ENCODE data around the gene PARVB. TPM values are rescaled to one million over a fixed set of nuclear protein-coding genes. Genes with fewer than 3 reads are reported as not detected.

Gene PARVB
- total RNA-seq, 5 donors from 2014 or later (not counting 1 experiment from before 2014, with no cell fraction given): 5.9 to 13.8 (median 8.2) TPM

DNA sequence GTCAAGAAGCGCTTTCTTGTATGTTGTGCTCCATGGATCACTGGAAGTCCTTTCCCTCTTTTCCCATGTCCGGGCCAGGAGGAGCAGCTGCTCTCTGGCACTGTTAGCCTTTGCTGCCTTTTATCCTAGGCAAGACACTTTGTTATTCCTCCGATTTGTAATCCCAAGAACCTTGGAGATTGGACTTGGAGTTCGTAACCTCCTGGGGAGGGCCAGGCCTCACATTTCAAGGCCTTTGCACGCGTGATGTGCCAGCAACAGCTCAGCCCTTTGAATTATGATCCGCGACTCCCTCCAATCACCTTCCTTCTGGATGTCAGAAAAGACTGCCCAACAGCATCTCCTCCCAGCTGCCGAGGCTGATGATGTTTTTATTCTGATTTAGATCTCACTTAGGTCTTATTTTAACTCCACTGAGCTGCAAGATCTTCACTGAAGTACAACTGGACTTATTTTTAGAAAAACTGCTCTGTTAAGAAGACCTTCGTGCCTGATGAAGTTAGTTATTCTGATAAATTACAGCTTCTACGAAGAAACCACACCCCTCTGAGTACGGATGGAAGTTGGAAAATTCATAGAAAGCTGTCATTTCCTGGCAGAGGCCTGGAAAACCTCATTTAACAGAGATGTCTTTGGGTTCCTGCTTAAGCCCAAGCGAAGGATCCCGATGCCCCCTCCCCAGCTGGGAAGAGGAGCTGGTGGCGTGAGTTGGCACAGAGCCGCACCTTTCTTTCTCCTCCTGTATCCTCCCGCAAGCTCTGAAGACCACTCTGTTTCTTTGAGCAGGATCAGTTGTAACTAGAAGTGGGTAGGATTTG, 62.4 kb downstream of the PARVB start:
- Histone ChIP-seq H3K36me3 (ENCODE audit: control insufficient read depth in 2 of 2, extremely low read depth in 1 of 2, insufficient read depth in 1 of 2, low read length in 1 of 2) (no peaks in the 10 kb centered on the region), H3K27me3 (replicated peaks in 1 of 2; ENCODE audit: control insufficient read depth in 2 of 2, extremely low read depth in 1 of 2, insufficient read depth in 2 of 2, low read length in 1 of 2) (no peaks in the 10 kb centered on the region), H3K4me1 (ENCODE audit: control insufficient read depth in 1 of 2, extremely low read depth in 1 of 2, insufficient read depth in 2 of 2, low read length in 2 of 2) (peaks cover 0 to 5% of the 10 kb centered on the region in 2 experiments), H3K27ac (ENCODE audit: low read length) (no peak overlapping the region), H3K9me3 (no peaks in the 10 kb centered on the region), H3K4me3 (ENCODE audit: control insufficient read depth in 1 of 2, extremely low read depth in 1 of 2, low read length in 1 of 2) (no peak overlapping the region)
- 86% methylated on average over 6 of the region's 17 CpGs for WGBS (ENCODE audit: insufficient coverage)
- POLR2A ChIA-PET: no interaction called here
- H3K4me1 Mint-ChIP-seq: peaks cover 0 to 7% (median 3%) of the 10 kb centered on the region in 3 donors
- DNase-seq (no peak), ATAC-seq (replicated peaks in 1 of 4) (no peak)
- H3K27ac Mint-ChIP-seq: no peak overlapping the region
- CTCF ChIA-PET: interaction anchor here (1.0 to 2.1 kb wide), 3 partner anchors 93 to 541 kb away, joined by 4 to 19 read pairs (median 5); no protein-coding TSS in a partner anchor
- H3K9me3 Mint-ChIP-seq: peaks cover 0 to 5% (median 0%) of the 10 kb centered on the region in 3 donors
- H3K4me3 Mint-ChIP-seq: no peak overlapping the region
- H3K27me3 Mint-ChIP-seq: no peaks in the 10 kb centered on the region
- H3K36me3 Mint-ChIP-seq: peaks cover 3% of the 10 kb centered on the region

DNA sequence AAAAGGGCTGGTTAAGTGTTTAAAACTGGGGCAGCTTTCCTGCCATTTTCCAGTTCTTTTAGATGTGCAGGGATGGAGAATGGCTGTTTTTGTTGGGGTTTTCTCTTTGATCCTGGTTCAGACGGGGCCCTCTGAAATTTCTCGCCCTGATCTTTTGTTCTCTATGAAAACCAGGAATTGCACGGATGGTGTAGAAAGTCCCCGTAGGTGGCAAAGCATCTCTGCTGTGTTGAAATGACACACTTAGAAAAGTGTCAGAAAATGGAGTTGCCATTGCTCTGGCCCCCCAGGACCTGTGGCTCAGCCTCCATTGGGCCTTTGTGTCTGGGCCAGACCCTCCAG, 63.0 kb downstream of the PARVB start:
- no peak overlapping the region for H3K4me3 Mint-ChIP-seq
- Histone ChIP-seq H3K4me1 (ENCODE audit: control insufficient read depth in 1 of 2, extremely low read depth in 1 of 2, insufficient read depth in 2 of 2, low read length in 2 of 2) (no peaks in the 10 kb centered on the region), H3K36me3 (ENCODE audit: control insufficient read depth in 2 of 2, extremely low read depth in 1 of 2, insufficient read depth in 1 of 2, low read length in 1 of 2) (no peaks in the 10 kb centered on the region), H3K27ac (ENCODE audit: low read length) (no peak overlapping the region), H3K27me3 (replicated peaks in 1 of 2; ENCODE audit: control insufficient read depth in 2 of 2, extremely low read depth in 1 of 2, insufficient read depth in 2 of 2, low read length in 1 of 2) (no peaks in the 10 kb centered on the region), H3K4me3 (ENCODE audit: control insufficient read depth in 1 of 2, extremely low read depth in 1 of 2, low read length in 1 of 2) (no peak overlapping the region), H3K9me3 (no peaks in the 10 kb centered on the region)
- DNase-seq: no peak
- no peak overlapping the region for H3K27ac Mint-ChIP-seq
- H3K4me1 Mint-ChIP-seq: peaks cover 0 to 8% (median 5%) of the 10 kb centered on the region in 3 donors
- ChIA-PET POLR2A (no interaction called here), CTCF (interaction anchor here in 1 of 2 donors (0.7 to 2.1 kb wide), 2 partner anchors 94 to 179 kb away, joined by 6 to 19 read pairs; no protein-coding TSS in a partner anchor)
- peaks cover 0 to 5% (median 0%) of the 10 kb centered on the region in 3 donors for H3K9me3 Mint-ChIP-seq
- peaks cover 3% of the 10 kb centered on the region for H3K36me3 Mint-ChIP-seq
- no peak for ATAC-seq (replicated peaks in 1 of 4)
- H3K27me3 Mint-ChIP-seq: no peaks in the 10 kb centered on the region
- 100% methylated on average over 4 of the region's 4 CpGs for WGBS (ENCODE audit: insufficient coverage)

GRCh38 chr22:44088976-44089570, 65.0 kb downstream of the PARVB start:
- H3K27ac ChIP-seq (ENCODE audit: low read length): no peak overlapping the region
- peaks cover 3% of the 10 kb centered on the region for H3K36me3 Mint-ChIP-seq
- no peaks in the 10 kb centered on the region for H3K27me3 Mint-ChIP-seq
- CTCF ChIA-PET: no interaction called here
- DNase-seq (no peak), ATAC-seq (replicated peaks in 1 of 4) (no peak)
- no peaks in the 10 kb centered on the region for H3K4me1 ChIP-seq (ENCODE audit: control insufficient read depth in 1 of 2, extremely low read depth in 1 of 2, insufficient read depth in 2 of 2, low read length in 2 of 2)
- 92% methylated on average over 16 of the region's 17 CpGs for WGBS (ENCODE audit: insufficient coverage)
- H3K27me3 ChIP-seq (replicated peaks in 1 of 2; ENCODE audit: control insufficient read depth in 2 of 2, extremely low read depth in 1 of 2, insufficient read depth in 2 of 2, low read length in 1 of 2): no peaks in the 10 kb centered on the region
- no peak overlapping the region for H3K4me3 ChIP-seq (ENCODE audit: control insufficient read depth in 1 of 2, extremely low read depth in 1 of 2, low read length in 1 of 2)
- no peaks in the 10 kb centered on the region for H3K36me3 ChIP-seq (ENCODE audit: control insufficient read depth in 2 of 2, extremely low read depth in 1 of 2, insufficient read depth in 1 of 2, low read length in 1 of 2)
- no peak overlapping the region for H3K27ac Mint-ChIP-seq
- no peak overlapping the region for H3K4me3 Mint-ChIP-seq
- peaks cover 0 to 8% (median 5%) of the 10 kb centered on the region in 3 donors for H3K4me1 Mint-ChIP-seq
- POLR2A ChIA-PET: no interaction called here
- H3K9me3 ChIP-seq: no peaks in the 10 kb centered on the region
- H3K9me3 Mint-ChIP-seq: peaks cover 0 to 5% (median 0%) of the 10 kb centered on the region in 3 donors

DNA sequence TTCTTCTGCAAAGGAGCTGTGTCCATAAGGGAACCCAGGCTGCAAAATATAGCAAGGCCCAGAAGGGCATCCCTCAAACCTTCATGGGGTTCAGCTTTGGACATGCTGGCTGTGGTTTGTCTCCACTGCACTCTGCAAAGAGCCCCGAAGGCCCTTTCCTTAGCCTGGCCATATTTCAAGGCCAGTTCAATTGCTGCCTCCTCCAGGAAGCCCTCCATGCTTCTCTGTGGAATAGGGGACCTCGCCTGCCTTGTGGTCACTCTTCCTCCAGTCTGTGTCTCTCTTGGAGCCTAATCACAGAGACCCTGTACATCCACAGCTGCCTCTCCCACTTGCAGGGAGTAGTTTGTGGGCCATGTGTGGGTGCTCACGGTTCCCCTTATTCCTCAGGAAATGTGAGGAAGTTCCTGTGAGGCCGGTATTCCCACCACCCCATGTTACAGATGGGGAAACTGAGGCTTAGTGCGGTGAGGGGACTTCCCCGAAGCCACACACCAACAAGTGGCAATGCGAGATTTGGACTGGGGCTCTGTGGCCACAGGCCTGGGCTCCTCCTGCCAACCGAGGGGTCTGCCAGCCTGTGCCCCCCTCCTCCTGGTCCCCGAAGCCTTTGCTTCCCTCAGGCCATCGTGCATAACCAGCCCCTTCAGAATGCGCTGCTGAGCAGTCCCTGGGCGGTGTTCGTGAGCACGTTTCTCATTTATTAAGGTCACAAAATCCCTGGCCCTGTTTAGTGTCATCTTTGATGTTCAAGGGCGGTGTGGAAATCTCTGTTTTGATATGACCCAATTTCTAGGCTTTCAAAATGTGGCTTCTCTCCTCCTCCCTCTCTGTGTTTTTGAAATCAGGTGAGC, 65.8 kb downstream of the PARVB start:
- H3K36me3 Mint-ChIP-seq: peaks cover 3% of the 10 kb centered on the region
- Histone ChIP-seq H3K4me3 (ENCODE audit: control insufficient read depth in 1 of 2, extremely low read depth in 1 of 2, low read length in 1 of 2) (no peak overlapping the region), H3K36me3 (ENCODE audit: control insufficient read depth in 2 of 2, extremely low read depth in 1 of 2, insufficient read depth in 1 of 2, low read length in 1 of 2) (no peaks in the 10 kb centered on the region), H3K27me3 (replicated peaks in 1 of 2; ENCODE audit: control insufficient read depth in 2 of 2, extremely low read depth in 1 of 2, insufficient read depth in 2 of 2, low read length in 1 of 2) (no peaks in the 10 kb centered on the region), H3K27ac (ENCODE audit: low read length) (no peak overlapping the region), H3K4me1 (ENCODE audit: control insufficient read depth in 1 of 2, extremely low read depth in 1 of 2, insufficient read depth in 2 of 2, low read length in 2 of 2) (no peaks in the 10 kb centered on the region), H3K9me3 (no peaks in the 10 kb centered on the region)
- DNase-seq (no peak), ATAC-seq (replicated peaks in 1 of 4) (no peak)
- WGBS (ENCODE audit: insufficient coverage): 81% methylated on average over 8 of the region's 15 CpGs
- H3K27me3 Mint-ChIP-seq: no peaks in the 10 kb centered on the region
- H3K4me1 Mint-ChIP-seq: peaks cover 0 to 8% (median 5%) of the 10 kb centered on the region in 3 donors
- POLR2A ChIA-PET: no interaction called here
- no peak overlapping the region for H3K27ac Mint-ChIP-seq
- H3K4me3 Mint-ChIP-seq: no peak overlapping the region
- no peaks in the 10 kb centered on the region for H3K9me3 Mint-ChIP-seq
- CTCF ChIA-PET: no interaction called here

DNA sequence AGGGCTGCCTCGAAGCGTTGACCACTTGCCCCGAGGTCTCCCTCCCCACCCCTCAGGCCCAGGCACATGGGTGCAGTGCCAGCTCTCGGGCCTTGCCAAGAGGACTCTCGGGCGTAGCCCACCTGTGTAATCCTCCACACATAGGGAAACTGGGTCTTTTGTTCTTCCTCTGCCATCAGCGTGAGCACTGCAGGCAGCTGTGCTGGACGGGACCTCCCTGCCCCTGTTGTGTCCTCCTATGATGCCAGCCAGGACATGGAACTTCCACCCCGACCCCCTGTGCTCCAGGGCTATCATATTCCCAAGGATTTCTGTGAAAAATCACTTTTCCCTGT, 66.4 kb downstream of the PARVB start:
- H3K4me1 ChIP-seq (ENCODE audit: control insufficient read depth in 1 of 2, extremely low read depth in 1 of 2, insufficient read depth in 2 of 2, low read length in 2 of 2): no peaks in the 10 kb centered on the region
- Mint-ChIP-seq H3K4me3 (no peak overlapping the region), H3K27me3 (no peaks in the 10 kb centered on the region), H3K27ac (no peak overlapping the region), H3K4me1 (peaks cover 0 to 8% (median 5%) of the 10 kb centered on the region in 3 donors), H3K36me3 (peaks cover 3% of the 10 kb centered on the region), H3K9me3 (no peaks in the 10 kb centered on the region)
- no peak overlapping the region for H3K4me3 ChIP-seq (ENCODE audit: control insufficient read depth in 1 of 2, extremely low read depth in 1 of 2, low read length in 1 of 2)
- H3K27me3 ChIP-seq (replicated peaks in 1 of 2; ENCODE audit: control insufficient read depth in 2 of 2, extremely low read depth in 1 of 2, insufficient read depth in 2 of 2, low read length in 1 of 2): no peaks in the 10 kb centered on the region
- H3K27ac ChIP-seq (ENCODE audit: low read length): no peak overlapping the region
- ATAC-seq (replicated peaks in 1 of 4) (no peak), DNase-seq (no peak)
- WGBS (ENCODE audit: insufficient coverage): 86% methylated on average over 9 of the region's 9 CpGs
- no peaks in the 10 kb centered on the region for H3K9me3 ChIP-seq
- no peaks in the 10 kb centered on the region for H3K36me3 ChIP-seq (ENCODE audit: control insufficient read depth in 2 of 2, extremely low read depth in 1 of 2, insufficient read depth in 1 of 2, low read length in 1 of 2)
- POLR2A ChIA-PET: no interaction called here
- CTCF ChIA-PET: no interaction called here

- Histone ChIP-seq H3K9me3 (no peaks in the 10 kb centered on the region), H3K27me3 (replicated peaks in 1 of 2; ENCODE audit: control insufficient read depth in 2 of 2, extremely low read depth in 1 of 2, insufficient read depth in 2 of 2, low read length in 1 of 2) (no peaks in the 10 kb centered on the region), H3K4me1 (ENCODE audit: control insufficient read depth in 1 of 2, extremely low read depth in 1 of 2, insufficient read depth in 2 of 2, low read length in 2 of 2) (no peaks in the 10 kb centered on the region), H3K4me3 (ENCODE audit: control insufficient read depth in 1 of 2, extremely low read depth in 1 of 2, low read length in 1 of 2) (no peak overlapping the region), H3K36me3 (ENCODE audit: control insufficient read depth in 2 of 2, extremely low read depth in 1 of 2, insufficient read depth in 1 of 2, low read length in 1 of 2) (no peaks in the 10 kb centered on the region), H3K27ac (ENCODE audit: low read length) (no peak overlapping the region)
- Mint-ChIP-seq H3K36me3 (no peaks in the 10 kb centered on the region), H3K27me3 (no peaks in the 10 kb centered on the region), H3K4me3 (no peak overlapping the region), H3K9me3 (no peaks in the 10 kb centered on the region), H3K4me1 (peaks cover 0 to 8% (median 5%) of the 10 kb centered on the region in 3 donors), H3K27ac (no peak overlapping the region)
- POLR2A ChIA-PET: no interaction called here
- DNase-seq (peak in 17 of 35 experiments; percentile 3 to 39 (median 14)), ATAC-seq (replicated peaks in 1 of 4) (peak in 2 of 4 experiments; percentile 37 to 60)
- WGBS (ENCODE audit: insufficient coverage): 62% methylated on average over 6 of the region's 14 CpGs
- CTCF ChIA-PET: no interaction called here
Observed at GRCh38 chr22:44091021-44091721, 67.1 kb downstream of the PARVB start.

Measured in T-cell (primary cell).